HCT116 (cell line): Measurements from ENCODE around the gene GALNT5.

Experiments
- CBX3 ChIP-seq: IDR thresholded peaks from 2 replicates; pipeline ENCODE4 v1.6.1; 2012; ENCODE audit warnings: low read depth
- CEBPB ChIP-seq: IDR thresholded peaks from 2 replicates; pipeline ENCODE4 v1.6.1; 2012; ENCODE audit warnings: low read depth
- CTCF ChIP-seq, 3 experiments: fragments of 200-600 bp in 1 of 3; sonication (generic) in 1 of 3; IDR thresholded peaks in 2 of 3; conservative IDR thresholded peaks in 1 of 3; 2 replicates each; pipeline ENCODE4 v1.5.1; 2012 to 2017; ENCODE audit warnings: low read depth in 2 of 3, low read length in 2 of 3, antibody characterized with exemption in 1 of 3, borderline replicate concordance in 1 of 3, control low read depth in 1 of 3, mild to moderate bottlenecking in 1 of 3, mixed read lengths in 1 of 3, mixed run types in 1 of 3, moderate library complexity in 1 of 3; ENCODE audit not compliant: insufficient read depth in 1 of 3
- MAX ChIP-seq: IDR thresholded peaks from 2 replicates; pipeline ENCODE4 v1.6.1; 2012
- POLR2A ChIP-seq: IDR thresholded peaks from 2 replicates; pipeline ENCODE4 v1.7.0; 2011; ENCODE audit warnings: borderline replicate concordance; ENCODE audit not compliant: insufficient read depth, insufficient read length; ENCODE audit errors: extremely low read depth
- REST ChIP-seq: IDR thresholded peaks from 2 replicates; pipeline ENCODE4 v1.6.1; 2012; ENCODE audit warnings: low read depth
- SIN3A ChIP-seq: IDR thresholded peaks from 2 replicates; pipeline ENCODE4 v1.6.1; 2012; ENCODE audit warnings: low read depth
- YY1 ChIP-seq: IDR thresholded peaks from 2 replicates; pipeline ENCODE4 v1.6.1; 2011; ENCODE audit warnings: low read length, low read depth, moderate library complexity, mild to moderate bottlenecking; ENCODE audit not compliant: insufficient replicate concordance; ENCODE audit errors: extremely low read depth

GRCh38 chr2:157244691-157245090, 12.8 kb upstream of the GALNT5 start:
- TF ChIP-seq MAX (no peak), CTCF (IDR thresholded peaks at IDR 0.05 in 2 of 3, conservative IDR thresholded peaks at IDR 0.05 in 1 of 3; ENCODE audit: borderline replicate concordance in 1 of 3, insufficient read depth in 1 of 3, low read depth in 2 of 3, low read length in 2 of 3) (no peak), SIN3A (no peak), YY1 (no peak), POLR2A (no peak), CBX3 (no peak), CEBPB (no peak), REST (no peak)
